T-helper 1 cell treated with Interleukin-12 subunit alpha and Interleukin-12 subunit beta and Interleukin-4 antibody, amounts not matched to agents 30 μg/mL and 1 μg/mL, for 36 hours (primary cell): ENCODE measurements around the gene CDKN2B.

Experiments used
- H3K27ac Mint-ChIP-seq: one replicate; pipeline ENCODE4 v1.8.0; 2021; ENCODE audit warnings: mild to moderate bottlenecking, mixed read lengths
- H3K27me3 Mint-ChIP-seq: one replicate; pipeline ENCODE4 v1.8.0; 2021; ENCODE audit warnings: low read depth, mixed read lengths
- H3K36me3 Mint-ChIP-seq: one replicate; pipeline ENCODE4 v1.8.0; 2021; ENCODE audit warnings: low read depth, mixed read lengths
- H3K4me1 Mint-ChIP-seq: one replicate; pipeline ENCODE4 v1.8.0; 2021; ENCODE audit warnings: low read depth, mixed read lengths
- H3K4me3 Mint-ChIP-seq: one replicate; pipeline ENCODE4 v1.8.0; 2021; ENCODE audit warnings: mild to moderate bottlenecking, moderate library complexity, mixed read lengths
- H3K9me3 Mint-ChIP-seq: one replicate; pipeline ENCODE4 v1.8.0; 2021; ENCODE audit warnings: mixed read lengths

The CDKN2B gene

DNA sequence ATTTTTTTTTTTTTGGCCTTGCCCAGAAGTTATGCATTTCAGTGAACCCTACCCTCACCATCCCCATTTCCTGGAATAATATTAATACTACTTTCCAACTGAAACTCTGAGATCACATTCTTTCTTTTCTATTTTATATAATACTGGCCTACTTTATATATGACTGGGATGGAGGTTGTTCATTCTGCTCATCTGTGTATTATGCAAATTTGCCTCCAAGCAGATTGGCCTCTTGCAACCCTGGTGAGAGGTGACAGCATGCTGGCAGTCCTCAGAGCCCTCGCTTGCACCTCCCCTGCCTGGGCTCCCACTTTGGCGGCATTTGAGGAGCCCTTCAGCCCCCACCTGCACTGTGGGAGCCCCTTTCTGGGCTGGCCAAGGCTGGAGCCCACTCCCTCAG lies 50.3 kb downstream of the CDKN2B start:
- Mint-ChIP-seq H3K4me3 (no peak overlapping the region), H3K4me1 (no peaks in the 10 kb centered on the region), H3K36me3 (no peaks in the 10 kb centered on the region), H3K27ac (no peak overlapping the region), H3K27me3 (peaks cover 54% of the 10 kb centered on the region), H3K9me3 (peaks cover 11% of the 10 kb centered on the region)
